Measurements from ENCODE around the gene PHRF1. TPM values are rescaled to one million over a fixed set of nuclear protein-coding genes. Genes with fewer than 3 reads are reported as not detected.
A peak's percentile ranks its signal among the peaks of the same experiment; 100 is the strongest.
"Not testable (repeated sequence)": the region's sequence is repeated elsewhere in the genome, so short reads cannot be mapped to it uniquely, and the experiment has no call there.

PHRF1 gene
- total RNA-seq, 3 donors from 2014 or later (not counting 1 experiment from before 2014, with no cell fraction given): 46.1 to 52.0 (median 46.9) TPM

DNA sequence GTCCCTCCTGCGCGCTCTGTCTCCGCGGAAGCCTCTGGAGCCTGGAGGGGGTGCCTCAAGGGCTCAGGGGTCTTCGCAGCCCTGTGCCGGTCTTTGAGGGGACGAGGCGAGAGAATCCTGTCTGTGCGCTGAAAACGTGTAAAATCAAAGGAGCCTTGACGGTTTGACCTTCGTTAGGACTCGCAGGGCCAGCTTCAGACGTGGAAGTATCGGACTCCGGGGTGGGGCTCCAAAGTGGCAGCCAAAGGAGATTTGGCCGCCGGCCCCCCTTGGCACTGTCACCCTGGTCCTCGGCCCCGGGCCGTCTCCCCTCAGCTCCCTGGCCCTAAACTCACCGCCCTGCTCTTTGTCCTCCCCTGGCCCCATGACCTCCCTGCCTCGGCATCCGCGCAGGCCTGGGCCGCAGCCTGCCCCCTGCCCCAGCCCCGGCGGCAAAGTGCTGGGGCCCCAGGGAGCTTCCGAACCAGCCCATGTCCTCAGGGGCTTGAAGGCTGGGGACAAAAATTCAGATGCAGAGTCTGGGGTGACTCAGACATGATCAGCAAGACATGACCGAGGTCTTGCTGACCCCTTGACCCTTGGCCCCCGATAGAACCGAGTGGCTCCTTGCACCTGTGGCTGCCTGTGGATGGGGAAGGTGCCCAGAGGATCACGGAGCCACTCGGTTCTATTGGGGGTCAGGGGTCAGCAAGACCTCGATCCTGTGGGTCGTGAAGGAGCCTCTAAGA lies 6.9 kb upstream of the PHRF1 start:
- H3K4me1 Mint-ChIP-seq: peaks cover 2 to 9% of the 10 kb centered on the region in 2 donors
- no peak for TF ChIP-seq CTCF (IDR thresholded peaks at IDR 0.05)
- peaks cover 15% of the 10 kb centered on the region for H3K4me1 ChIP-seq (ENCODE audit: control insufficient read depth, insufficient read depth, low read length)
- H3K27me3 ChIP-seq (ENCODE audit: control insufficient read depth, insufficient read depth, low read length): peaks cover 2% of the 10 kb centered on the region
- DNase-seq (no peak), ATAC-seq (no peak)
- H3K27ac ChIP-seq (ENCODE audit: low read length): peak overlapping the region; percentile 63
- intact Hi-C loops (cut with micrococcal nuclease): no loop called here
- H3K27me3 Mint-ChIP-seq (ENCODE audit: low read depth in 2 of 2): peaks cover 0 to 2% of the 10 kb centered on the region in 2 donors
- H3K27ac Mint-ChIP-seq: peak overlapping the region in 1 of 2 donors; percentile 71
- no peaks in the 10 kb centered on the region for H3K36me3 Mint-ChIP-seq
- H3K9me3 Mint-ChIP-seq: no peaks in the 10 kb centered on the region
- no peaks in the 10 kb centered on the region for H3K36me3 ChIP-seq (ENCODE audit: control insufficient read depth, insufficient read depth, low read length)
- H3K4me3 ChIP-seq (ENCODE audit: low read length): peak overlapping the region; percentile 68
- no peaks in the 10 kb centered on the region for H3K9me3 ChIP-seq (ENCODE audit: control insufficient read depth, insufficient read depth, low read length)
- WGBS (ENCODE audit: insufficient coverage): 47% methylated on average over 36 of the region's 36 CpGs
- H3K4me3 Mint-ChIP-seq: peak overlapping the region; percentile 90

DNA sequence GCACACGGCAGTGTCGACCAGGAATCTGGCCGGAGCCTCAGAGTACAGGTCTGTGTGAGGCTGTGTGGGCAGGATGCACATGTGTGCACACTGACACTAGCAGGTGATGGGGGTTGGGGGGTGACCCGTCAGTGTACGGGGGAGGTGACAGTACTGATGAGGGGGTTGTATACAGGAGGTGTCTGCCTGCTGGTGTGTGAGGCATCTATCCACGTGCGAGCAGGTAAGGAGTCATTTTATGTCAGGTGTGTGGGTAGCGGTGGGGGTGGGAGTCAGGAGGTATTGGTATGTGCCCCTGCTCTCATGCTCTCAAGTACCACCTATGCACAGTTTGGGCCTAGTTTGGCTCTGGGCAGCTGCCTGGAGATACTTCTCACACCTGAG lies 4.5 kb upstream of the PHRF1 start:
- no peak overlapping the region for H3K4me3 Mint-ChIP-seq

GRCh38 chr11:573146-573759 lies 3.0 kb upstream of the PHRF1 start:
- H3K27me3 Mint-ChIP-seq (ENCODE audit: low read depth in 2 of 2): peaks cover 0 to 10% of the 10 kb centered on the region in 2 donors
- no peak for DNase-seq
- 92% methylated on average over 14 of the region's 16 CpGs for WGBS (ENCODE audit: insufficient coverage)

More for the DNA sequence above, 4.5 kb upstream of the PHRF1 start:
- no peaks in the 10 kb centered on the region for H3K9me3 ChIP-seq (ENCODE audit: control insufficient read depth, insufficient read depth, low read length)
- H3K9me3 Mint-ChIP-seq: no peaks in the 10 kb centered on the region
- no peaks in the 10 kb centered on the region for H3K36me3 ChIP-seq (ENCODE audit: control insufficient read depth, insufficient read depth, low read length)
- H3K27ac ChIP-seq (ENCODE audit: low read length): no peak overlapping the region
- no peak overlapping the region for H3K4me3 ChIP-seq (ENCODE audit: low read length)
- 82% methylated on average over 8 of the region's 8 CpGs for WGBS (ENCODE audit: insufficient coverage)
- no peaks in the 10 kb centered on the region for H3K36me3 Mint-ChIP-seq
- ATAC-seq (no peak), DNase-seq (no peak)
- TF ChIP-seq CTCF (IDR thresholded peaks at IDR 0.05): no peak
- H3K27ac Mint-ChIP-seq: no peak overlapping the region
- H3K4me1 ChIP-seq (ENCODE audit: control insufficient read depth, insufficient read depth, low read length): peaks cover 24% of the 10 kb centered on the region
- intact Hi-C loops (cut with micrococcal nuclease): loop anchor here (5.0 kb wide), 1 partner anchor 184 kb away; no protein-coding TSS in a partner anchor
- peaks cover 0 to 10% of the 10 kb centered on the region in 2 donors for H3K27me3 Mint-ChIP-seq (ENCODE audit: low read depth in 2 of 2)
- peaks cover 12 to 20% of the 10 kb centered on the region in 2 donors for H3K4me1 Mint-ChIP-seq
- H3K27me3 ChIP-seq (ENCODE audit: control insufficient read depth, insufficient read depth, low read length): peaks cover 3% of the 10 kb centered on the region

GRCh38 chr11:574031-574570 lies 2.2 kb upstream of the PHRF1 start:
- H3K27ac ChIP-seq (ENCODE audit: low read length); H3K36me3 ChIP-seq (ENCODE audit: control insufficient read depth, insufficient read depth, low read length); H3K27me3 ChIP-seq (ENCODE audit: control insufficient read depth, insufficient read depth, low read length); ATAC-seq; H3K9me3 ChIP-seq (ENCODE audit: control insufficient read depth, insufficient read depth, low read length); H3K36me3 Mint-ChIP-seq; H3K27ac Mint-ChIP-seq; H3K4me3 ChIP-seq (ENCODE audit: low read length); H3K9me3 Mint-ChIP-seq: not testable (repeated sequence)
- Mint-ChIP-seq H3K27me3 (ENCODE audit: low read depth in 2 of 2) (peaks cover 0 to 10% of the 10 kb centered on the region in 2 donors), H3K4me3 (peak overlapping the region; percentile 86), H3K4me1 (peaks cover 21 to 36% of the 10 kb centered on the region in 2 donors)
- WGBS (ENCODE audit: insufficient coverage): 52% methylated on average over 12 of the region's 14 CpGs
- peaks cover 40% of the 10 kb centered on the region for H3K4me1 ChIP-seq (ENCODE audit: control insufficient read depth, insufficient read depth, low read length)
- peak in 1 of 2 donors; percentile 57 for DNase-seq
- intact Hi-C loops (cut with micrococcal nuclease): loop anchor here (5.0 kb wide), 1 partner anchor 187 kb away; no protein-coding TSS in a partner anchor

More at GRCh38 chr11:573146-573759, 3.0 kb upstream of the PHRF1 start:
- peaks cover 3% of the 10 kb centered on the region for H3K27me3 ChIP-seq (ENCODE audit: control insufficient read depth, insufficient read depth, low read length)
- TF ChIP-seq CTCF (IDR thresholded peaks at IDR 0.05): no peak
- H3K27ac Mint-ChIP-seq: no peak overlapping the region
- intact Hi-C loops (cut with micrococcal nuclease): loop anchor here (5.0 kb wide), 1 partner anchor 186 kb away; no protein-coding TSS in a partner anchor
- peaks cover 34% of the 10 kb centered on the region for H3K4me1 ChIP-seq (ENCODE audit: control insufficient read depth, insufficient read depth, low read length)
- H3K4me3 Mint-ChIP-seq: no peak overlapping the region
- H3K36me3 Mint-ChIP-seq: no peaks in the 10 kb centered on the region
- no peak overlapping the region for H3K4me3 ChIP-seq (ENCODE audit: low read length)
- H3K27ac ChIP-seq (ENCODE audit: low read length): no peak overlapping the region
- no peak for ATAC-seq
- H3K4me1 Mint-ChIP-seq: peaks cover 14 to 32% of the 10 kb centered on the region in 2 donors
- H3K9me3 Mint-ChIP-seq: no peaks in the 10 kb centered on the region
- H3K36me3 ChIP-seq (ENCODE audit: control insufficient read depth, insufficient read depth, low read length): no peaks in the 10 kb centered on the region
- no peaks in the 10 kb centered on the region for H3K9me3 ChIP-seq (ENCODE audit: control insufficient read depth, insufficient read depth, low read length)

All from natural killer cell (primary cell).